GM18520 (cell line): ENCODE data around the gene B3GNT7.
"Not testable (repeated sequence)": the region's sequence is repeated elsewhere in the genome, so short reads cannot be mapped to it uniquely, and the experiment has no call there.

ENCODE experiments used
- ATAC-seq: cut with Tn5 transposase; IDR thresholded peaks from one replicate; pipeline ENCODE4 v1.9.1; 2021; ENCODE audit not compliant: unreplicated experiment

B3GNT7 gene, protein sequence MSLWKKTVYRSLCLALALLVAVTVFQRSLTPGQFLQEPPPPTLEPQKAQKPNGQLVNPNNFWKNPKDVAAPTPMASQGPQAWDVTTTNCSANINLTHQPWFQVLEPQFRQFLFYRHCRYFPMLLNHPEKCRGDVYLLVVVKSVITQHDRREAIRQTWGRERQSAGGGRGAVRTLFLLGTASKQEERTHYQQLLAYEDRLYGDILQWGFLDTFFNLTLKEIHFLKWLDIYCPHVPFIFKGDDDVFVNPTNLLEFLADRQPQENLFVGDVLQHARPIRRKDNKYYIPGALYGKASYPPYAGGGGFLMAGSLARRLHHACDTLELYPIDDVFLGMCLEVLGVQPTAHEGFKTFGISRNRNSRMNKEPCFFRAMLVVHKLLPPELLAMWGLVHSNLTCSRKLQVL

GRCh38 chr2:231395188-231396057 lies at the start of gene B3GNT7:
Gene B3GNT7 (plus strand): TSS chr2:231395710. CDS start chr2:231395804, 94 bp downstream.
- no peak for ATAC-seq

DNA sequence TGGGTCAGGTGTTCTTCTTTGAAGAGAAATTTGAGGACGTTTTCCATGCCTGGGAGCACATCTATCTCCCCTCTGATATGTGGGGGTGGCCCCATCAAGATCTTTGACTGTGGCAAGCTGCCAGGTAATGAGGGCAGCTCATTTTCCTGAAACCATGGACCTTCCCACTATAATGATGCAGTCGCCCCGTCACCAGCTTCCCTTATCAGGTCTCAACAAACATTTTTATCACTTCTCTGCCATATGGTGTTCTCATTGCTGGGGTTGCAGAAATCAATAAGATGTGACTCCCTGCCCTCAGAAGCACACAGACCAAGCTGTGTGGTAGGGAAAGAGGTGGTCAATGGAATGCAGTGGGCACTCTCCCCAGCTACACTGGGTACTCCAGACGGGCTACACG lies 48.4 kb upstream of the B3GNT7 start:
- ATAC-seq = no peak

- no peak for ATAC-seq
These were observed 47.9 kb upstream of the B3GNT7 start for GRCh38 chr2:231347638-231348037.

DNA sequence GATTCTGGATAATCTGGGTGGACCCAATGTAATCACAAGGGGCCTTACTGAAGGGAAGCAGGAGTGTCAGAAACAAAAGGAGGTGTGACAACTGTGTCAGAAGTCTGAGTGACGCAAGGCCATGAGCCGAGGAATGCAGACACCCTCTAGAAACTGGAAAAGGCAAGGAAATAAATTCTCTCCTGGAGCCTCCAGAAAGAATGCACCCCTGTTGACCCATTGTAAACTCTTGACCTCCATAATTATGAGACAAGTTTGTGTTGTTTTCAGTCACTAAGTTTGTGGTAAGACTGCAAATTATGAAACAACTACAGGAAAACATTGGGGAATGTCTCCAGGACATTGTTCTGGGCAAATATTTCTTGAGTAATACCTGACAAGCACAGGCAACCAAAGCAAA lies 47.3 kb upstream of the B3GNT7 start:
- no peak for ATAC-seq

DNA sequence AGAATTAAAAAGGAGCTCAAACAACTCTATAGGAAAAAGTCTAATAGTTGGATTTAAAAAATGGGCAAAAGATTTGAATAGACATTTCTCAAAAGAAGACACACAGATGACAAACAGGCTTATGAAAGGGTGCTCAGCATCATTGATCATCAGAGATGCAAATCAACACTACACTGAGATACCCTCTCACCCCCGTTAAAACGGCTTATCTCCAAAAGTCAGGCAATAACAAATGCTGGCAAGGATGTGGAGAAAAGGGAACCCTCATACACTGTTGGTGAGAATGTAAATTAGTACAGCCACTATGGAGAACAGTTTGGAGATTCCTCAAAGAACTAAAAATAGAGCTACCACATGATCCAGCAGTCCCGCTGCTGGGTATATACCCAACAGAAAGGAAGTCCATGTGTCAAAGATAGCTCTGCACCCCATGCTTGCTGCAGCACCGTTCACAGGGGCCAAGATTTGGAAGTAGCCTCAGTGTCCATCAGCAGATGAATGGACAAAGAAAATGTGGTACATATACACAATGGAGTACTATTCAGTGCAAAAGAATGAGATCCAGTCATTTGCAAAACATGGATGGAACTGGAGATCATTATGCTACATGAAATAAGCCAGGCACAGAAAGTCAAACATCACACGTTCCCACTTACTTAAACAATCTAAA lies 46.7 kb upstream of the B3GNT7 start:
- no peak for ATAC-seq

DNA sequence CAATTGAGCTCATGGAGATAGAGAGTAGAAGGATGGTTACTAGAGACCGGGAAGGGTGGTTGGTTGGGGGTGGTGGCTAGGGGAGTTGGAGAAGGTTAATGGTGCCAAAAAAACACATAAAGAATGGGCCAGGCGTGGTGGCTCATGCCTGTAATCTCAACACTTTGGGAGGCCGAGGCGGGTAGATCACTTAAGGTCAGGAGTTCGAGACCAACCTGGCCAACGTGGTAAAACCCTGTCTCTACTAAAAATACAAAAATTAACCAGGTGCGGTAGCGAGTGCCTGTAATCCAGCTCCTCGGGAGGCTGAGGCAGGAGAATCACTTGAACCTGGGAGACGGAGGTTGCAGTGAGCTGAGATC lies 46.2 kb upstream of the B3GNT7 start:
- ATAC-seq = not testable (repeated sequence)

- no peak for ATAC-seq
These were observed 43.9 kb upstream of the B3GNT7 start for GRCh38 chr2:231351648-231352047.

DNA sequence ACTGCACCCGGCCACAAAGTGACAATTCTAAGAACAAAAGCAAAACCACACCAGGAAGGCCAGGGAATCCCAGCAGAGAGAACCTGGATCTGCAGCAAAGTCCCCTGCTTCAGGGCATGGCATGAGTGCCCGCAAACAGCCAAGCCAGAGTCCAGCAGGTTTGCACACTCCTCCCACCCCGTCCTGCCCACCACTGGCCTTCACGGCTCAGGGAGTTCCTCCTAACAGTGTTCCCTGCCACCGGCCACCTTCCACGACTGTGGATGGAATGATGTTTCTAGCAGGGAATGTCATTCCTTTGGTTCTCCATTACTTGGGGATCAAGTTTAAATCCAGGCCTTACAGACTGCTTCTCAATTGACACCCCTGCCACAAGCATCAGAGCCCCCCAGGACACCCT lies 42.0 kb upstream of the B3GNT7 start:
- ATAC-seq = no peak

DNA sequence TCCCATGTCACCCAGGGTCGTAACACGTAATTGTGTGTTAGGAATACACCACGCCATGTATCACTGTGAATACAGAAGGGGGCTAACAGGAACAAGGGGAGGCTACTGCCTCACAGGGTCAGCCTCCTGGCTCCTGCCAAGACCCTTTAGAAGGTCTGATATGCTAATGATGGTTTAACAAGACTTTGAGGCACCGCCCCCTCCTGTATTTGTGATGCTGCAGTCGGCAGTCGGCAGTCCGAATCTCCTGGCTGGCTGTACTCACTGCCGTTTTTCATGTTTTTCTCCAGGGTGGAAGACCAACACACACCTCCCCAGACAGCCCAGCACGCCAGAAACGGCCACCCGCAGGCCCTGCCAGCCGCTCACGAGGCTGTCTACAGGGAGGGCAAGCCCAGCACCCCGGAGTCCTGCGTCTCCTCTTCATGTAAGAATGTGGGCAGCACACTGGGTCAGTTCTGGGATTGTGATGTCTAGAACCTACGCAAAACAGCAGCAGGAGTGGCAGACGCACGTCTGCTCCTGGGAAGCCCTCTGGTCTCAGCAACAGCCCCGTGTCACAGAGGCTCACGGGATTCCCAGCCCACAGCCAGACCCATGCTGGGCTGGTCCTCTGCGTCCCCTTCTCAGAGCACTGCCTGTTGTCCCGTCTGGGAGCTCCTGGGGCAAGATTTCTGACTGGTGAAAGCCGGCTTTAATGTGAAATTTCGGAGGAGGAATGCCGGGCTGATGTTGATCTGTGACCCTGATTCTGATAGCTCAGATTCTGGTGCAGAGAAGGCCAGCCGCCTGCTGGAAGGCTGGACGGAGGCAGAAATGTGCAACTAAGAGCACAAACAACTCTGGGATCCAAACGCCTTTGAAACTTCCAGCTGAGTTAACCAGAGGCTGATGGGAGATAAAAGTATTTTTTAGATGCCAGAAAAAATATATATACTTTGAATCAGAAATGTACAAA lies 39.7 kb upstream of the B3GNT7 start:
- ATAC-seq = no peak

DNA sequence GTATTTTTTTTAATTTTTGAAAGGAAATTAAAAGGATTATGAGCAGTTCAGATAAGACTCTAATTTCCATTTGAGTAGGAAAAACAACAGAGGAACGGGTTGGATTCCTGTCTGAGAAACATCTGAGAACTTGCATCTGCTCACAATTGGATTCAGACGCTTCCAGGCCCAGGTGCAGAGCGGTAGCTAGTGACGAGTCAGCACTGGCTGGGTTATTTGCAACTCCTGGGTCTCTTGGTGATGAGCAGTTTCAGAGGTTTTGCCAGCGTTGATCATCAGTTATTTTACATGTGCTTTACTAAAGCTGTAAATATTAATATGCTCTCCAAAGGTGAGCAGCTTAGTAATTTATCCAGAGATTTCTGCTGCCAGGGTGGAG lies 39.1 kb upstream of the B3GNT7 start:
- no peak for ATAC-seq

GRCh38 chr2:231357048-231357447 lies 38.5 kb upstream of the B3GNT7 start:
- no peak for ATAC-seq

DNA sequence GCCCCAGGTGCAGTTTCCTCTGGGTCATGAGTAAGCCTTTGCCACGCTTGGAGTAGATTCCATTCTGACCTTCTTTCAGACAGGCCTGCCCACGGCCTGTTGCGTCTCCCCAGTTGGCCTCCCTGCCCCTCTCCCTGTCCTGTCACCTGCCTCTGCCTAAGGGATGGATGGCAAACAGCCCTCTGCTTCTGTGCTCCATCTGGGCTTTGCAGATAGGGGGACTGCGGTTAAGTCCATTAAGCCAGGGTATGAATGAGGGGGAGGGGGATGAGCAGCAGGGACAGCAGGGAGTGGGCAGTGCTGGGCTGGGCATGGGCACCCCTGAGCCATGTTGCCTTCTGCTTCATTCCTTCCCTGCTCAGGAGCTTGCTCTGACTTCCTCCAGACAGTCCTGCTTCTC lies 37.6 kb upstream of the B3GNT7 start:
- no peak for ATAC-seq

GRCh38 chr2:231359441-231359840 lies 36.1 kb upstream of the B3GNT7 start:
- no peak for ATAC-seq

DNA sequence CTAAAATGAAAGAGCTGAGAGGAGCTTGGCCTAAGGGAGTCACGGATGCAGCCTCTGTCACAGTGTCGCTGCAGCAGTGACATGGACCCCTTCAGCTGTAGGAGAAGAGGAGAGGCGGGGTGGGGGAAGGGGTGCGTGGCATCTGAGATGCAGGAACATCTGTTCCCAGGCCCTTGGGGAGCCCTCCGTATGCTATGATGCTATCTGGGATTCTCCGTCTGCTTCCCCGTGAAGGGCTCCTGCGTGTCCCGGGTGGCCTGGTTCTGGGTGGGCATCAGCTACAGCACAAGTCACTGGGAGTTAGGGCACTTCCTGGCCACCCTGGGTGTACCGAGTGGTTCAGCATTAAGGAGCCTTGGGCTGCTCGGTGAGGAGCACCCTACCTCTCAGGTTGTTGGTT lies 35.6 kb upstream of the B3GNT7 start:
- ATAC-seq = no peak

- no peak for ATAC-seq
These were observed 35.1 kb upstream of the B3GNT7 start for GRCh38 chr2:231360401-231360800.

DNA sequence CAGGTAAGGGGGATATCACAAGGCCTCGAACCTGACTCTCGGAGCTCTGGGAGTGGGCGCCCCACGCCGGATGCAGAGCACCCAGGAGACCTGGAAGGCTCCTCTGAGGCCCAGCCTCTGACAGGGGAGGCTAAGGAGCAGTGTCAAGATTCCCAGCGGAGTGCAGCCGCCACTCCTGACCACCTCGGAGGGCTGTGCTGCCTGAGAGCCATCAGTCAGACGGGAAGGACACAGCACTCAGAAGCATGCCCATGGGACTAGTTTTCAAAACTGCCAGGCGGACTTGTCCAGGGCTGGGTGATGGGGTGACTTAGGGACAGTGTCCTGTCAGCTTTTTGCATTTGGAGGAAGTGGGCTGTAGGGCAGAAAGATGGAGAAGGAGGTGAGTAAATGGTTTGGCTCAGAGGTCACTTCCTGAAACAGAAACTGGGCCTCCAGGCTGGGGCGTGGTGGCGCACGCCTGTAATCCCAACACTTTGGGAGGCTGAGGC lies 34.6 kb upstream of the B3GNT7 start:
- no peak for ATAC-seq

GRCh38 chr2:231361701-231362554 lies 33.6 kb upstream of the B3GNT7 start:
- ATAC-seq = peak; percentile 71

DNA sequence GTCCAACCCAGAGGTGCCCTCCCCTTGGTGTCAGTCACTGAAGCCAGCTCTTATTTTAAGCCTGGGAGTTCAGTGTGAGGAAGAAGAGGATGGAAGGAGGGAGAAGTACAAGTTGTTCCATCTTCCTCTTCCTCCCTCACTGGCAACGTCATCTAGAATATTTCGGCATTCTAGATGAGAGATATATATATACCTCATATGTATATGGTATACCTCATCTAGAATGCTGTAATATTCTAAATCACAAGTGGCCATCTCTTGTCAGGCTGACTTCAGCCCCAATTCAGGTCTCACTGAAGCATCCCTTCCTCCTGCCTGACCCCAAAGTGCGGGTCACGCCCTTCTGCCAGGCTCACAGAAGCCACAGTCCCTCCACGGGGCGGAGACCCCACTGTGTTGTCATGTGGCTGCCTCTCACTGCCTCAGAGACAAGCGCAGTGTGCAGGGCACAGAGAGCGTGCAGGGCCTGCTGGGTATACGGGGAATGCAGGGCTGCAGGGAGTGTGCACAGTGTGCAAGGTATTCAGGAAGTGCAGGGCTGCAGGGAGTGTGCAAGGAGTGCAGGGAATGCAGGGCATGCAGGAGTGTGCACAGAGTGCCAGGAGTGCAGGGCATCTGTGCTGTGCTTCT lies 32.8 kb upstream of the B3GNT7 start:
- ATAC-seq = no peak

DNA sequence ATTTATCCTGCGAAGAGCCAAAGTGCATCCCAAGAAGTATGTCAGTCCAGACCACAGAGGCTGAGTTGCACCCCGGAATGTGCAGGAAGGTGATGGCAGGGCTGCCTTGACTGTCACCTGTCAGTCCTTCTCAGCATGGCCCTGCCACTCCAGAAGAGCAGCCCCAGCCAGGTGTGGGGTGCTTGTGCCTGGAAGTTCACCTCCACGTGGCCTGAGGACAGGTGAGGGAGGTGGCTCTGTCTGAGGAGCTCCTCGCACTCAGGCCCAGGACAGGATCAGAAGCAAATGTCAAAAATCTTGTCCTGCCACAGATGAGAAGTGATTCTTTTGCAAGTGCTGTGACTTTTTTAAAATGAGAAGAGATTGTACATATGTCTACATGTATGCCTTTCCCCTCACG lies 31.4 kb upstream of the B3GNT7 start:
- ATAC-seq = no peak
